VCaP (cell line): ENCODE data around the gene VPS39.
A peak's percentile ranks its signal among the peaks of the same experiment; 100 is the strongest.

Source experiments
- H3K27ac ChIP-seq: fragments of 450-650 bp; 2 replicates; pipeline ENCODE4 v1.5.1; 2017
- CTCF ChIP-seq: fragments of 450-650 bp; conservative IDR thresholded peaks from 2 replicates; pipeline ENCODE4 v1.5.1; 2017; ENCODE audit warnings: mild to moderate bottlenecking, moderate library complexity

The VPS39 gene

GRCh38 chr15:42228036-42228435 is 19.9 kb upstream of the VPS39 start:
- H3K27ac ChIP-seq: peak overlapping the region; percentile 74
- TF ChIP-seq CTCF: no peak

GRCh38 chr15:42226648-42227047 is 18.5 kb upstream of the VPS39 start:
- no peak overlapping the region for H3K27ac ChIP-seq
- no peak for TF ChIP-seq CTCF

GRCh38 chr15:42220216-42220615 is 12.1 kb upstream of the VPS39 start:
- no peak overlapping the region for H3K27ac ChIP-seq
- no peak for TF ChIP-seq CTCF

- TF ChIP-seq CTCF: no peak
- H3K27ac ChIP-seq: no peak overlapping the region
These were observed 11.0 kb upstream of the VPS39 start for GRCh38 chr15:42218953-42219592.

- no peak overlapping the region for H3K27ac ChIP-seq
- TF ChIP-seq CTCF: no peak
These were observed 9.5 kb upstream of the VPS39 start for GRCh38 chr15:42217568-42217967.

GRCh38 chr15:42215913-42216829 is 8.1 kb upstream of the VPS39 start:
- peak; percentile 48; the same call in 1 of the 2 replicates for TF ChIP-seq CTCF
- no peak overlapping the region; the same call in 1 of the 2 replicates for H3K27ac ChIP-seq

GRCh38 chr15:42214600-42214999 is 6.5 kb upstream of the VPS39 start:
- TF ChIP-seq CTCF: no peak
- no peak overlapping the region for H3K27ac ChIP-seq
